ENCODE measurements around the gene OSER1.

The OSER1 gene

GRCh38 chr20:44247586-44248409, 37.2 kb upstream of the OSER1 start (continued):
- no peak for TF ChIP-seq ATF2 (tag by site-specific recombination; IDR thresholded peaks at IDR 0.05; ENCODE audit: low read depth)
- no peak for TF ChIP-seq ZNF747 (tag by site-specific recombination; IDR thresholded peaks at IDR 0.05)
- no peak for TF ChIP-seq OSR2 (tag by site-specific recombination; IDR thresholded peaks at IDR 0.05)
- no peak for TF ChIP-seq SCRT1 (tag by site-specific recombination; IDR thresholded peaks at IDR 0.05; ENCODE audit: borderline replicate concordance)
- no peak for TF ChIP-seq ZNF350 (tag by site-specific recombination; IDR thresholded peaks at IDR 0.05)
- no peak for TF ChIP-seq ZFP69B (tag by site-specific recombination; IDR thresholded peaks at IDR 0.05)
- TF ChIP-seq ZNF664 (tag by site-specific recombination; IDR thresholded peaks at IDR 0.05): no peak
- no peak for TF ChIP-seq OVOL3 (tag by site-specific recombination; IDR thresholded peaks at IDR 0.05)
- TF ChIP-seq SCRT2 (tag by site-specific recombination; IDR thresholded peaks at IDR 0.05): no peak
- TF ChIP-seq SP2 (tag by site-specific recombination; IDR thresholded peaks at IDR 0.05): no peak
- TF ChIP-seq CTCF (tag by site-specific recombination; IDR thresholded peaks at IDR 0.05): peak; percentile 69; the same call in 1 of the 2 replicates
- TF ChIP-seq GLIS1 (tag by site-specific recombination; IDR thresholded peaks at IDR 0.05): no peak
- no peak for TF ChIP-seq ZNF394 (tag by site-specific recombination; IDR thresholded peaks at IDR 0.05; ENCODE audit: borderline replicate concordance)
- TF ChIP-seq ZNF488 (tag by site-specific recombination; IDR thresholded peaks at IDR 0.05): no peak
- no peak for TF ChIP-seq ZNF266 (tag by site-specific recombination; IDR thresholded peaks at IDR 0.05; ENCODE audit: low read depth)
- peak; percentile 98 for TF ChIP-seq REST (tag by site-specific recombination; IDR thresholded peaks at IDR 0.05)

GRCh38 chr20:44247131-44247571, 36.6 kb upstream of the OSER1 start, which contains the start of gene GDAP1L1:
Gene GDAP1L1, plus strand, starts transcription at chr20:44247308. Its CDS starts 27 bp downstream, at chr20:44247335.
- ChIA-PET CTCF (interaction anchor here (0.6 to 1.8 kb wide), 5 partner anchors 20 to 142 kb away, joined by 3 to 10 read pairs (median 4); partner anchors contain the start of gene FITM2), POLR2A (no interaction called here)
- H3K9me3 ChIP-seq (ENCODE audit: control insufficient read depth, insufficient read depth, low read depth, low read length): no peaks in the 10 kb centered on the region
- H3K36me3 ChIP-seq (ENCODE audit: control insufficient read depth in 2 of 2, insufficient read depth in 1 of 2, low read length in 2 of 2): no peaks in the 10 kb centered on the region
- H3K4me1 ChIP-seq (ENCODE audit: control insufficient read depth, insufficient read depth, low read length): no peaks in the 10 kb centered on the region
- no peak within 1 kb of the TSS for H3K27ac ChIP-seq (ENCODE audit: extremely low read depth, low read depth, low read length)
- peak within 1 kb of the TSS; percentile 30 for H3K4me3 ChIP-seq (ENCODE audit: low read depth, low read length)
- no peak for TF ChIP-seq ZFP41 (tag by site-specific recombination; IDR thresholded peaks at IDR 0.05; ENCODE audit: borderline replicate concordance)
- no peak for TF ChIP-seq YY1 (tag by site-specific recombination; IDR thresholded peaks at IDR 0.05)
- TF ChIP-seq ZSCAN18 (tag by site-specific recombination; IDR thresholded peaks at IDR 0.05): no peak
- TF ChIP-seq ZNF530 (tag by site-specific recombination; IDR thresholded peaks at IDR 0.05; ENCODE audit: low read depth): no peak
- TF ChIP-seq ZNF311 (tag by site-specific recombination; IDR thresholded peaks at IDR 0.05; ENCODE audit: borderline replicate concordance): no peak
- no peak for TF ChIP-seq ZBTB11 (tag by site-specific recombination; conservative IDR thresholded peaks at IDR 0.05; ENCODE audit: low read depth)

All from HEK293 (cell line).